Glomerular visceral epithelial cell (primary cell): ENCODE data around the gene HGFAC.
"Not testable (repeated sequence)": the region's sequence is repeated elsewhere in the genome, so short reads cannot be mapped to it uniquely, and the experiment has no call there.

Experiments used
- DNase-seq: peaks from one replicate; pipeline ENCODE4 v3.0.0-alpha.2; 2016; ENCODE audit errors: extremely low spot score

HGFAC gene

GRCh38 chr4:3442959-3443749, 1.4 kb downstream of the HGFAC start:
- peak; percentile 63 for DNase-seq

GRCh38 chr4:3443750-3444309, 2.1 kb downstream of the HGFAC start:
- DNase-seq, result no peak

- no peak for DNase-seq
Measured at GRCh38 chr4:3444351-3445110, 2.8 kb downstream of the HGFAC start.

GRCh38 chr4:3445111-3445820, 3.5 kb downstream of the HGFAC start:
- no peak for DNase-seq

GRCh38 chr4:3445829-3446545, 4.2 kb downstream of the HGFAC start:
- no peak for DNase-seq

- DNase-seq, result no peak
Measured at GRCh38 chr4:3446631-3447320, 5.0 kb downstream of the HGFAC start.

GRCh38 chr4:3447431-3448395, 5.9 kb downstream of the HGFAC start:
- DNase-seq, result no peak

GRCh38 chr4:3449047-3449573, 7.3 kb downstream of the HGFAC start:
- no peak for DNase-seq

GRCh38 chr4:3449574-3450534, 8.1 kb downstream of the HGFAC start:
- no peak for DNase-seq

- no peak for DNase-seq
Measured at GRCh38 chr4:3450643-3451042, 8.9 kb downstream of the HGFAC start.

GRCh38 chr4:3451956-3452355, 10.2 kb downstream of the HGFAC start:
- no peak for DNase-seq

GRCh38 chr4:3452376-3452775, 10.6 kb downstream of the HGFAC start:
- no peak for DNase-seq

GRCh38 chr4:3455596-3455995, 13.8 kb downstream of the HGFAC start:
- DNase-seq, result not testable (repeated sequence)

GRCh38 chr4:3458371-3458770, 16.6 kb downstream of the HGFAC start:
- DNase-seq, result no peak

GRCh38 chr4:3459156-3459555, 17.4 kb downstream of the HGFAC start:
- DNase-seq, result not testable (repeated sequence)

- no peak for DNase-seq
Measured at GRCh38 chr4:3460926-3461325, 19.2 kb downstream of the HGFAC start.

- DNase-seq, result peak; percentile 67
Measured at GRCh38 chr4:3461515-3462291, 19.9 kb downstream of the HGFAC start.
